K562 (cell line): Measurements from ENCODE around the gene DOK4. TPM values are rescaled to one million over a fixed set of nuclear protein-coding genes. Genes with fewer than 3 reads are reported as not detected.
A peak's percentile ranks its signal among the peaks of the same experiment; 100 is the strongest.

Experiments used
- ARID1B ChIP-seq: fragments of 450-650 bp; IDR thresholded peaks from 2 replicates; pipeline ENCODE4 v1.6.1; 2016; ENCODE audit warnings: antibody characterized with exemption, mild to moderate bottlenecking, inconsistent platforms
- CBX1 ChIP-seq: sonication (generic); IDR thresholded peaks from 2 replicates; pipeline ENCODE4 v1.6.1; 2016; ENCODE audit warnings: antibody characterized with exemption, low read depth, mild to moderate bottlenecking
- EP400 ChIP-seq: fragments of 450-650 bp; IDR thresholded peaks from 2 replicates; pipeline ENCODE4 v1.6.1; 2017; ENCODE audit warnings: antibody characterized with exemption, mild to moderate bottlenecking, moderate library complexity
- FOXJ3 ChIP-seq: sonication (generic); formaldehyde crosslinking; IDR thresholded peaks from 2 replicates; pipeline ENCODE4 v1.4.0; 2020; ENCODE audit warnings: mild to moderate bottlenecking, missing genetic modification reagents
- IRF2 ChIP-seq: sonication (generic); formaldehyde crosslinking; IDR thresholded peaks from 2 replicates; pipeline ENCODE4 v1.8.1; 2022; ENCODE audit warnings: mild to moderate bottlenecking, missing genetic modification reagents
- MAFF ChIP-seq: IDR thresholded peaks from 2 replicates; pipeline ENCODE4 v1.6.1; 2012; ENCODE audit warnings: low read length, improper control_type of control experiment
- NCOA1 ChIP-seq: fragments of 450-650 bp; IDR thresholded peaks from 2 replicates; pipeline ENCODE4 v1.6.1; 2016; ENCODE audit warnings: low read depth
- SAFB2 ChIP-seq: fragments of 200-400 bp; formaldehyde crosslinking; IDR thresholded peaks from 2 replicates; pipeline ENCODE4 v1.6.1; 2018; ENCODE audit warnings: borderline replicate concordance, low read length, low read depth, moderate library complexity; ENCODE audit not compliant: severe bottlenecking
- U2AF1 ChIP-seq: fragments of 200-400 bp; formaldehyde crosslinking; optimal IDR thresholded peaks from 2 replicates; pipeline ENCODE3; 2017; ENCODE audit warnings: mild to moderate bottlenecking, low read depth, low read length, moderate library complexity
- U2AF2 ChIP-seq: fragments of 200-400 bp; formaldehyde crosslinking; optimal IDR thresholded peaks from 2 replicates; pipeline ENCODE3; 2017; ENCODE audit warnings: low read depth, mild to moderate bottlenecking, low read length
- ZC3H8 ChIP-seq: fragments of 450-650 bp; IDR thresholded peaks from 2 replicates; pipeline ENCODE4 v1.6.1; 2017
- ZNF239 ChIP-seq: fragments of 250-450 bp; sonication (Bioruptor Pico); IDR thresholded peaks from 2 replicates; pipeline ENCODE4 v1.4.0; 2020; ENCODE audit warnings: mild to moderate bottlenecking
- ZNF24 ChIP-seq: fragments of 450-650 bp; IDR thresholded peaks from 2 replicates; pipeline ENCODE4 v1.6.1; 2016
- ZNF780A ChIP-seq: fragments of 250-450 bp; sonication (Bioruptor Pico); IDR thresholded peaks from 2 replicates; pipeline ENCODE4 v1.5.0; 2021; ENCODE audit warnings: mild to moderate bottlenecking
- polyA plus RNA-seq, 8 experiments: library from polyadenylated mRNA; depleted of rRNA in 4 of 8; stranded (reverse) in 5 of 8; unstranded in 3 of 8; fragments of >200 nt; fragmentation: Nextera tagmentation in 2 of 8; fragmentation: Illumina TruSeq in 1 of 8; extraction: Ambion mirVana in 2 of 8; extraction: Trizol in 1 of 8; gene quantifications; 2 replicates each; pipeline versions ENCODE4 v1.2.1 to v1.2.3, GENCODE V29; 2011 to 2014; ENCODE audit warnings: inconsistent platforms in 1 of 8, missing spikeins in 1 of 8
- total RNA-seq, 7 experiments: library from RNA; depleted of rRNA in 6 of 7; stranded (reverse); fragments of >200 nt in 6 of 7; fragmentation: Illumina TruSeq in 2 of 7; extraction: Trizol in 2 of 7; gene quantifications; 2 replicates each; pipeline versions ENCODE4 v1.2.1 to v1.2.3, GENCODE V29; 2011 to 2021; ENCODE audit warnings: low replicate concordance in 1 of 7
- TF ChIP-seq, protein P1 (sequence below): sonication (generic); formaldehyde crosslinking; IDR thresholded peaks from 2 replicates; pipeline ENCODE4 v1.8.1; 2023; ENCODE audit warnings: mild to moderate bottlenecking, missing genetic modification reagents
- TF ChIP-seq, protein P2 (sequence below): fragments of 450-650 bp; IDR thresholded peaks from 2 replicates; pipeline ENCODE4 v1.7.1; 2018; ENCODE audit warnings: mild to moderate bottlenecking, low read depth; ENCODE audit not compliant: partially characterized antibody
- TF ChIP-seq, protein P3 (sequence below): fragments of 250-450 bp; sonication (Bioruptor Pico); IDR thresholded peaks from 2 replicates; pipeline ENCODE4 v1.9.0; 2021; ENCODE audit warnings: mild to moderate bottlenecking, inconsistent platforms
- TF ChIP-seq, protein P4 (sequence below): sonication (generic); formaldehyde crosslinking; IDR thresholded peaks from 2 replicates; pipeline ENCODE4 v1.8.0; 2022; ENCODE audit warnings: missing genetic modification reagents, mild to moderate bottlenecking, borderline replicate concordance
- TF ChIP-seq, protein P5 (sequence below): fragments of 250-450 bp; sonication (Bioruptor Pico); IDR thresholded peaks from 2 replicates; pipeline ENCODE4 v1.5.0; 2021

Gene DOK4
- total and polyA plus RNA-seq, 9 of the 15 experiments (the other 6 are each of a cell fraction or from before 2014, with no cell fraction given): 0.10 to 14.4 (median 8.3) TPM

DNA sequence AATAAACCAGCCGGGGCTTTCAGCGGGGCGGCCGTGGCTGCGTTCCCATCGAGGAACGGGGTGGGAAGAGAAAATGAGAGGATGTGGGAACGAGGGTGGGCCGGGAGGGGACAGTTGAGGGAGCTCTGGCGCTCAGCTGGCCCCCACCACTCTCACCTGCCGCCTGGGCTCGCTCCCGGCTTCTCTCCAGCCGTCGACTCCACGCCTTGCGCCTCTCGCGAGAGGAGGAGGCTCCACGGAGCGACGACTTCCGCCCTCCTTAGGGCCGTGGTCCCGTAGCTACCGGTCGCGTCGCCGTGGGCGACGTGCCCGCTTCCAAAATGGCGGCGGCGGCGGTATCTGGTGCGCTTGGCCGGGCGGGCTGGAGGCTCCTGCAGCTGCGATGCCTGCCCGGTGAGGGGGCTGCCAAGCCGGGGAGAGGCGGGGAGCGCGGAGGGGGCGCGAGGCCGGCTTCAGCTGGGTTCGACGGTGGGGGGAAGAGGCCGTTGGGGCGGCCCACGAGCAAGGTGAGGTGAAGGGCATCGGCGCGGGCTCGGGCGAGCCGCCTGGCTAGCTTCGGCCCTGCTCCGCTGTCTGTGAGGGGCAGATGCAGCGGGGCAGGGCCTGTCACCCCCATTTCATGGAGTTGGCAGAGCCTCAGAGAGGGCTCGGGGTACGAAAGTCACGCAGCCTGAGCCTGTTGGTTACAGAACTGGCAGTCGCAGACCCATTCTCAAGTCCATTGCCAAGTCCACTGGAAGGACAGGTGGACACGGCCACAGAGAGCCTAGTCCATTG lies 38.9 kb downstream of the DOK4 start, which contains the start of the genes CIAPIN1 and COQ9 (continued):
- TF ChIP-seq NCOA1: no peak
- TF ChIP-seq, protein P1, sequence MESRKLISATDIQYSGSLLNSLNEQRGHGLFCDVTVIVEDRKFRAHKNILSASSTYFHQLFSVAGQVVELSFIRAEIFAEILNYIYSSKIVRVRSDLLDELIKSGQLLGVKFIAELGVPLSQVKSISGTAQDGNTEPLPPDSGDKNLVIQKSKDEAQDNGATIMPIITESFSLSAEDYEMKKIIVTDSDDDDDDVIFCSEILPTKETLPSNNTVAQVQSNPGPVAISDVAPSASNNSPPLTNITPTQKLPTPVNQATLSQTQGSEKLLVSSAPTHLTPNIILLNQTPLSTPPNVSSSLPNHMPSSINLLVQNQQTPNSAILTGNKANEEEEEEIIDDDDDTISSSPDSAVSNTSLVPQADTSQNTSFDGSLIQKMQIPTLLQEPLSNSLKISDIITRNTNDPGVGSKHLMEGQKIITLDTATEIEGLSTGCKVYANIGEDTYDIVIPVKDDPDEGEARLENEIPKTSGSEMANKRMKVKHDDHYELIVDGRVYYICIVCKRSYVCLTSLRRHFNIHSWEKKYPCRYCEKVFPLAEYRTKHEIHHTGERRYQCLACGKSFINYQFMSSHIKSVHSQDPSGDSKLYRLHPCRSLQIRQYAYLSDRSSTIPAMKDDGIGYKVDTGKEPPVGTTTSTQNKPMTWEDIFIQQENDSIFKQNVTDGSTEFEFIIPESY (CRISPR knock-in tag): no peak
- TF ChIP-seq, protein P2, sequence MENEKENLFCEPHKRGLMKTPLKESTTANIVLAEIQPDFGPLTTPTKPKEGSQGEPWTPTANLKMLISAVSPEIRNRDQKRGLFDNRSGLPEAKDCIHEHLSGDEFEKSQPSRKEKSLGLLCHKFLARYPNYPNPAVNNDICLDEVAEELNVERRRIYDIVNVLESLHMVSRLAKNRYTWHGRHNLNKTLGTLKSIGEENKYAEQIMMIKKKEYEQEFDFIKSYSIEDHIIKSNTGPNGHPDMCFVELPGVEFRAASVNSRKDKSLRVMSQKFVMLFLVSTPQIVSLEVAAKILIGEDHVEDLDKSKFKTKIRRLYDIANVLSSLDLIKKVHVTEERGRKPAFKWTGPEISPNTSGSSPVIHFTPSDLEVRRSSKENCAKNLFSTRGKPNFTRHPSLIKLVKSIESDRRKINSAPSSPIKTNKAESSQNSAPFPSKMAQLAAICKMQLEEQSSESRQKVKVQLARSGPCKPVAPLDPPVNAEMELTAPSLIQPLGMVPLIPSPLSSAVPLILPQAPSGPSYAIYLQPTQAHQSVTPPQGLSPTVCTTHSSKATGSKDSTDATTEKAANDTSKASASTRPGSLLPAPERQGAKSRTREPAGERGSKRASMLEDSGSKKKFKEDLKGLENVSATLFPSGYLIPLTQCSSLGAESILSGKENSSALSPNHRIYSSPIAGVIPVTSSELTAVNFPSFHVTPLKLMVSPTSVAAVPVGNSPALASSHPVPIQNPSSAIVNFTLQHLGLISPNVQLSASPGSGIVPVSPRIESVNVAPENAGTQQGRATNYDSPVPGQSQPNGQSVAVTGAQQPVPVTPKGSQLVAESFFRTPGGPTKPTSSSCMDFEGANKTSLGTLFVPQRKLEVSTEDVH: peak; percentile 59
- no peak for TF ChIP-seq ZC3H8
- peak; percentile 79; the same call in 1 of the 2 replicates for TF ChIP-seq MAFF
- TF ChIP-seq SAFB2: no peak
- TF ChIP-seq, protein P3, sequence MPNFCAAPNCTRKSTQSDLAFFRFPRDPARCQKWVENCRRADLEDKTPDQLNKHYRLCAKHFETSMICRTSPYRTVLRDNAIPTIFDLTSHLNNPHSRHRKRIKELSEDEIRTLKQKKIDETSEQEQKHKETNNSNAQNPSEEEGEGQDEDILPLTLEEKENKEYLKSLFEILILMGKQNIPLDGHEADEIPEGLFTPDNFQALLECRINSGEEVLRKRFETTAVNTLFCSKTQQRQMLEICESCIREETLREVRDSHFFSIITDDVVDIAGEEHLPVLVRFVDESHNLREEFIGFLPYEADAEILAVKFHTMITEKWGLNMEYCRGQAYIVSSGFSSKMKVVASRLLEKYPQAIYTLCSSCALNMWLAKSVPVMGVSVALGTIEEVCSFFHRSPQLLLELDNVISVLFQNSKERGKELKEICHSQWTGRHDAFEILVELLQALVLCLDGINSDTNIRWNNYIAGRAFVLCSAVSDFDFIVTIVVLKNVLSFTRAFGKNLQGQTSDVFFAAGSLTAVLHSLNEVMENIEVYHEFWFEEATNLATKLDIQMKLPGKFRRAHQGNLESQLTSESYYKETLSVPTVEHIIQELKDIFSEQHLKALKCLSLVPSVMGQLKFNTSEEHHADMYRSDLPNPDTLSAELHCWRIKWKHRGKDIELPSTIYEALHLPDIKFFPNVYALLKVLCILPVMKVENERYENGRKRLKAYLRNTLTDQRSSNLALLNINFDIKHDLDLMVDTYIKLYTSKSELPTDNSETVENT (CRISPR knock-in tag): peak; percentile 84; the same call in 1 of the 2 replicates
- TF ChIP-seq ZNF780A (CRISPR knock-in tag): no peak
- peak; percentile 78 for TF ChIP-seq CBX1
- TF ChIP-seq, protein P4, sequence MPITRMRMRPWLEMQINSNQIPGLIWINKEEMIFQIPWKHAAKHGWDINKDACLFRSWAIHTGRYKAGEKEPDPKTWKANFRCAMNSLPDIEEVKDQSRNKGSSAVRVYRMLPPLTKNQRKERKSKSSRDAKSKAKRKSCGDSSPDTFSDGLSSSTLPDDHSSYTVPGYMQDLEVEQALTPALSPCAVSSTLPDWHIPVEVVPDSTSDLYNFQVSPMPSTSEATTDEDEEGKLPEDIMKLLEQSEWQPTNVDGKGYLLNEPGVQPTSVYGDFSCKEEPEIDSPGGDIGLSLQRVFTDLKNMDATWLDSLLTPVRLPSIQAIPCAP (CRISPR knock-in tag): no peak
- no peak for TF ChIP-seq ARID1B
- no peak for TF ChIP-seq IRF2 (CRISPR knock-in tag)
- TF ChIP-seq ZNF24: no peak
- TF ChIP-seq ZNF239 (CRISPR knock-in tag): no peak
- peak; percentile 84; the same call in 1 of the 2 replicates for TF ChIP-seq EP400
- no peak for TF ChIP-seq FOXJ3 (CRISPR knock-in tag)
- TF ChIP-seq, protein P5, sequence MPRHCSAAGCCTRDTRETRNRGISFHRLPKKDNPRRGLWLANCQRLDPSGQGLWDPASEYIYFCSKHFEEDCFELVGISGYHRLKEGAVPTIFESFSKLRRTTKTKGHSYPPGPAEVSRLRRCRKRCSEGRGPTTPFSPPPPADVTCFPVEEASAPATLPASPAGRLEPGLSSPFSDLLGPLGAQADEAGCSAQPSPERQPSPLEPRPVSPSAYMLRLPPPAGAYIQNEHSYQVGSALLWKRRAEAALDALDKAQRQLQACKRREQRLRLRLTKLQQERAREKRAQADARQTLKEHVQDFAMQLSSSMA (CRISPR knock-in tag): no peak; the same call in 1 of the 2 replicates
- TF ChIP-seq U2AF1: peak; percentile 52
- no peak for TF ChIP-seq U2AF2
